Smooth muscle cell (in vitro differentiated cells): ENCODE data around the gene GFER. TPM values are rescaled to one million over a fixed set of nuclear protein-coding genes. Genes with fewer than 3 reads are reported as not detected.

Experiments used
- DNase-seq: peaks from one replicate; lab custom pipeline; 2025; ENCODE audit not compliant: unreplicated experiment; lab: John Stamatoyannopoulos, UW
- H2AFZ ChIP-seq: fragments of 200-600 bp; sonication (generic); 2 replicates; pipeline ENCODE4 v1.6.0; 2016; ENCODE audit warnings: antibody characterized with exemption, low read depth, mild to moderate bottlenecking
- H3F3A ChIP-seq: fragments of 200-600 bp; sonication (generic); 2 replicates; pipeline ENCODE4 v1.6.0; 2017; ENCODE audit warnings: antibody characterized with exemption, low read depth
- H3K27ac ChIP-seq: fragments of 200-600 bp; sonication (generic); 2 replicates; pipeline ENCODE4 v1.5.1; 2016; ENCODE audit warnings: low read depth, mild to moderate bottlenecking
- H3K27me3 ChIP-seq: fragments of 200-600 bp; sonication (generic); 2 replicates; pipeline ENCODE4 v1.6.1; 2016; ENCODE audit warnings: low read depth, mild to moderate bottlenecking
- H3K36me3 ChIP-seq: fragments of 200-600 bp; sonication (generic); 2 replicates; pipeline ENCODE4 v1.5.1; 2016; ENCODE audit warnings: low read depth
- H3K4me1 ChIP-seq: fragments of 200-600 bp; sonication (generic); 2 replicates; pipeline ENCODE4 v1.5.1; 2016; ENCODE audit warnings: low read depth
- H3K4me2 ChIP-seq: fragments of 200-600 bp; sonication (generic); 2 replicates; pipeline ENCODE4 v1.6.0; 2016; ENCODE audit warnings: mild to moderate bottlenecking
- H3K4me3 ChIP-seq: fragments of 200-600 bp; sonication (generic); 2 replicates; pipeline ENCODE4 v1.5.1; 2016; ENCODE audit warnings: mild to moderate bottlenecking
- H3K79me2 ChIP-seq: fragments of 200-600 bp; sonication (generic); 2 replicates; pipeline ENCODE4 v1.6.0; 2016; ENCODE audit warnings: low read depth, mild to moderate bottlenecking
- H3K9ac ChIP-seq: fragments of 200-600 bp; sonication (generic); 2 replicates; pipeline ENCODE4 v1.6.0; 2016; ENCODE audit warnings: low read depth
- H3K9me3 ChIP-seq: fragments of 200-600 bp; sonication (generic); replicated peaks from 2 replicates; pipeline ENCODE4 v1.5.1; 2016; ENCODE audit warnings: low read depth
- H4K20me1 ChIP-seq: fragments of 200-600 bp; sonication (generic); 2 replicates; pipeline ENCODE4 v1.6.0; 2016; ENCODE audit warnings: low read depth
- WGBS: methylation state at CpG from one replicate; pipeline ENCODE4 v1.1.7; 2016; ENCODE audit warnings: low lambda C conversion rate; 5-methylcytosine and 5-hydroxymethylcytosine counted together
- polyA plus RNA-seq: library from polyadenylated mRNA; unstranded; fragments of >200 nt; fragmentation: Nextera tagmentation; extraction: Ambion mirVana; gene quantifications from 2 replicates; pipeline ENCODE4 v1.2.1, GENCODE V29; 2016
- total RNA-seq: library from RNA; depleted of rRNA; stranded (reverse); fragments of >200 nt; gene quantifications from 2 replicates; pipeline ENCODE4 v1.2.3, GENCODE V29; 2014
- TF ChIP-seq, protein P1 (sequence below): fragments of 200-600 bp; sonication (generic); IDR thresholded peaks from 2 replicates; pipeline ENCODE4 v1.5.1; 2017; ENCODE audit warnings: borderline replicate concordance, mild to moderate bottlenecking, antibody characterized with exemption; ENCODE audit not compliant: insufficient read depth, poor library complexity, severe bottlenecking

The GFER gene
- total and polyA plus RNA-seq, 2 experiments from 2014 or later = 15.1 to 41.2 TPM

DNA sequence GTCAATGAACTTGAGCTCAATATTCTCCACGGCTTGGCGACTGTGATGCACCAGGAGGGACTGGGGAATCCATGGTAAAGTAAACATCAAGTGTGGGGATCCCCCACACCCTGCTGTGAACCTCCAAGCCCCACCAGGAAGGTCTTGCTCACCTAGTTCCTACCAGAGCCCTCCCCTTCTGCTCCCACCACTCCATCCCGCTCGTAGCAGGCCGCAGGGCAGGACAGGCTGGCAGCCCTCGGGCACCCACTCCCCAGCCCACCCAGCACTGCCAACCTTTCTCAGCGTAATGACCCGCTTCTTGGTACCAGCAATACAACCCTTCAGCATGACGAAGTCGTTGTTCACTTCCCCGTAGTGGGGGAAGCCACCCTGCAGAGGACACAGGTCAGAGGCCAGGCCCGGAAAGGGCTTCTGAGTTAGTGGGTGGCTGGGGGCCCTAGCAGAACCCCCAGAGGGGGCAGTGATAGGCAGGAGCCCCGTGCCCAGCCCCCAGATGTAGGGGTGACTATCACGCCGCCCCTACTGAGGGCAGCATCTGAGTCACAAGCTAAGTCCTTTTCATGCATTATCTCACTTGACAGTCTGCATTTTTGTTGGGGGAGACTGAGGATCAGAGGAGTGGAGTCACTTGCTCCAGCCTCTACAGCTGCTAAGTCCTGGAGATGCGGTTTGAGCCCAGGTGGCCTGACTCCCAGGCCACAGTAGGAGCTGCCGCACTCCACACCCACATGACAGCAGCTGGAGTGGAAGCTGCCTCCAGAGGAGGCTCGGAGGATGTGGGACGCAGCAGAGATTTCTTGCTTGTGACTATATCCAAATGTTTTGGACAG lies 38.2 kb upstream of the GFER start:
- Histone ChIP-seq H3K9ac (no peak overlapping the region), H3K4me2 (no peak overlapping the region), H3K79me2 (no peaks in the 10 kb centered on the region), H4K20me1 (no peaks in the 10 kb centered on the region), H3F3A (no peaks in the 10 kb centered on the region), H3K4me3 (no peak overlapping the region), H3K27me3 (no peaks in the 10 kb centered on the region), H3K27ac (no peak overlapping the region), H3K36me3 (no peaks in the 10 kb centered on the region), H3K4me1 (peaks cover 7% of the 10 kb centered on the region), H3K9me3 (no peaks in the 10 kb centered on the region), H2AFZ (no peak overlapping the region)
- WGBS = 88% methylated on average over 19 of the region's 19 CpGs
- TF ChIP-seq, protein P1, sequence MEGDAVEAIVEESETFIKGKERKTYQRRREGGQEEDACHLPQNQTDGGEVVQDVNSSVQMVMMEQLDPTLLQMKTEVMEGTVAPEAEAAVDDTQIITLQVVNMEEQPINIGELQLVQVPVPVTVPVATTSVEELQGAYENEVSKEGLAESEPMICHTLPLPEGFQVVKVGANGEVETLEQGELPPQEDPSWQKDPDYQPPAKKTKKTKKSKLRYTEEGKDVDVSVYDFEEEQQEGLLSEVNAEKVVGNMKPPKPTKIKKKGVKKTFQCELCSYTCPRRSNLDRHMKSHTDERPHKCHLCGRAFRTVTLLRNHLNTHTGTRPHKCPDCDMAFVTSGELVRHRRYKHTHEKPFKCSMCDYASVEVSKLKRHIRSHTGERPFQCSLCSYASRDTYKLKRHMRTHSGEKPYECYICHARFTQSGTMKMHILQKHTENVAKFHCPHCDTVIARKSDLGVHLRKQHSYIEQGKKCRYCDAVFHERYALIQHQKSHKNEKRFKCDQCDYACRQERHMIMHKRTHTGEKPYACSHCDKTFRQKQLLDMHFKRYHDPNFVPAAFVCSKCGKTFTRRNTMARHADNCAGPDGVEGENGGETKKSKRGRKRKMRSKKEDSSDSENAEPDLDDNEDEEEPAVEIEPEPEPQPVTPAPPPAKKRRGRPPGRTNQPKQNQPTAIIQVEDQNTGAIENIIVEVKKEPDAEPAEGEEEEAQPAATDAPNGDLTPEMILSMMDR = no peak
- DNase-seq = no peak

DNA sequence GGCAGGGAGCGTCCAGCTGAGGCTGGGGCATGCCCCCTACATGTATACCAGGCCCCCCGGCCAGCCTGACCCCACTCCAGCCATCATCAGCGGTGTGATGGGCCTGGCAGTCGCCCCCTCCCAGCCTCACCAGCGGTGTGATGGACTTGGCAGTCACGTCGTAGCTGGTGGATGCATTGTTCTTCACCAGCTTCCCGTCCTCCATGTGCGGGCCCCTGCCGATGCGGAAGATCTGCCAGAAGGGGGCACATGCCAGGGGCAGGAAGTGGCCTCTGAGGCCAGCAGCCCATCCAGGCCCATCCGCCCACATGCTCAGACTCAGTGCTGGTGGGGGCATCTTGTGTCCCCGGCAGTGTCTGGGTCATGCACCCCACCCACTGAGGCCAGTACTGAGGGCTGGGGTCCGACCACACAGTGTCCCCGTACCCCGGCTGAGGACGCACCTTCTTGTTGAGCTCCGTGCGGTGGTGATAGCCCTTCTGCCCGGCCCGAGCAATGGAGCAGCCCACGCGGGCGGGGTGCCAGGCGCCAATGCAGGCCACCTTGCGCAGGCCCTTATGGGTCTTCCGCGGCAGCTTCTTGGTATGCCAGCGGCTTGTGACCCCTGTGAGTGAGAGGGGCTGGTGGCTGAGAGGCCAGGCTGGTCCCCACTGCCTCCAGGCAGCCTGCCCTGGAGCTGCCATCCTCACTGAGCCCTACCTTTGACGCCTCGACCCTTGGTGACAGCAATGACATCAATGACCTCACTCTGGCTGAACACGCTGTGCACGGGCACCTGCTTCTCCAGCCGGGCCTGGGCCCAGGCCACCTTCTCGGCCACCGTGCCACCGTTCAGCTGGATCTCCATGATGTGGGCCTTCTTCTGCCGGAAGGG lies 37.3 kb upstream of the GFER start:
- WGBS = 91% methylated on average over 38 of the region's 38 CpGs
- no peak overlapping the region for H3K4me3 ChIP-seq
- H3K27me3 ChIP-seq = no peaks in the 10 kb centered on the region
- no peaks in the 10 kb centered on the region for H3K79me2 ChIP-seq
- no peaks in the 10 kb centered on the region for H3K36me3 ChIP-seq
- no peak overlapping the region for H3K9ac ChIP-seq
- H4K20me1 ChIP-seq = no peaks in the 10 kb centered on the region
- TF ChIP-seq, protein P1 = no peak
- no peaks in the 10 kb centered on the region for H3F3A ChIP-seq
- H3K27ac ChIP-seq = no peak overlapping the region
- no peak overlapping the region for H3K4me2 ChIP-seq
- no peaks in the 10 kb centered on the region for H3K9me3 ChIP-seq
- peaks cover 7% of the 10 kb centered on the region for H3K4me1 ChIP-seq
- DNase-seq = no peak
- no peak overlapping the region for H2AFZ ChIP-seq

DNA sequence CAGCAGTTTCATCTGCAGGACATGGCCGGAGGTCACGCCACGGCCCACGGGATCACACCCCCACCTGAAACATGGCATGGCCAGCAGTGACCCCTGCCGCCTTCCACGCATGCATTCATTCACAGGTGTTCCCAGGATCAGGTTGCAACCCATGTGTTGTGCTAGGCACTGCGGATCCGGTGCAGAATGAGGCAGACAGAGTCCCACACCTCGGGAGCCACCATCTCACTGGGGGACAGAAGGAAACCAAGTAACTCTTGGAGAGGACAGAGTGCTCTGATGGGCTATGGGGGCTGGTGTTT lies 36.7 kb upstream of the GFER start:
- no peaks in the 10 kb centered on the region for H3K79me2 ChIP-seq
- no peak overlapping the region for H3K9ac ChIP-seq
- H3K4me3 ChIP-seq = no peak overlapping the region
- no peaks in the 10 kb centered on the region for H4K20me1 ChIP-seq
- H3K4me1 ChIP-seq = peaks cover 3% of the 10 kb centered on the region
- H3K36me3 ChIP-seq = no peaks in the 10 kb centered on the region
- WGBS = 94% methylated on average over 9 of the region's 9 CpGs
- H2AFZ ChIP-seq = no peak overlapping the region
- TF ChIP-seq, protein P1 = no peak
- H3K27me3 ChIP-seq = no peaks in the 10 kb centered on the region
- H3F3A ChIP-seq = no peaks in the 10 kb centered on the region
- H3K27ac ChIP-seq = no peak overlapping the region
- no peak for DNase-seq
- no peak overlapping the region for H3K4me2 ChIP-seq
- no peaks in the 10 kb centered on the region for H3K9me3 ChIP-seq
